CD4-positive, alpha-beta T cell treated with Interleukin-21 for 1 hour (primary cell): Measurements from ENCODE around the gene N4BP2L2.

Source experiments
- DNase-seq: peaks from one replicate; pipeline ENCODE4 v3.0.0-alpha.2; 2020

Gene N4BP2L2

GRCh38 chr13:32528358-32528757 is 10.2 kb downstream of the N4BP2L2 start:
- DNase-seq: no peak

- no peak for DNase-seq
Observed at GRCh38 chr13:32527151-32527550, 11.4 kb downstream of the N4BP2L2 start.

- no peak for DNase-seq
Observed at GRCh38 chr13:32525766-32526165, 12.8 kb downstream of the N4BP2L2 start.

GRCh38 chr13:32515246-32515645 is 23.3 kb downstream of the N4BP2L2 start:
- DNase-seq: no peak

- DNase-seq: no peak
Observed at GRCh38 chr13:32511482-32511881, 27.1 kb downstream of the N4BP2L2 start.

GRCh38 chr13:32504876-32505275 is 33.7 kb downstream of the N4BP2L2 start:
- DNase-seq: no peak

- no peak for DNase-seq
Observed at GRCh38 chr13:32504263-32504662, 34.3 kb downstream of the N4BP2L2 start.

GRCh38 chr13:32503727-32504126 is 34.9 kb downstream of the N4BP2L2 start:
- no peak for DNase-seq

- no peak for DNase-seq
Observed at GRCh38 chr13:32501064-32501463, 37.5 kb downstream of the N4BP2L2 start.

- no peak for DNase-seq
Observed at GRCh38 chr13:32499538-32500210, 38.9 kb downstream of the N4BP2L2 start.

- DNase-seq: no peak
Observed at GRCh38 chr13:32497589-32497988, 41.0 kb downstream of the N4BP2L2 start.

GRCh38 chr13:32496599-32497160 is 41.9 kb downstream of the N4BP2L2 start:
- DNase-seq: no peak

GRCh38 chr13:32495841-32496240 is 42.8 kb downstream of the N4BP2L2 start:
- no peak for DNase-seq

GRCh38 chr13:32495429-32495828 is 43.2 kb downstream of the N4BP2L2 start:
- no peak for DNase-seq

- DNase-seq: no peak
Observed at GRCh38 chr13:32491028-32491427, 47.6 kb downstream of the N4BP2L2 start.

GRCh38 chr13:32476892-32477291 is 61.7 kb downstream of the N4BP2L2 start:
- DNase-seq: no peak

- DNase-seq: no peak
Observed at GRCh38 chr13:32476021-32476731, 62.4 kb downstream of the N4BP2L2 start.

GRCh38 chr13:32474999-32475792 is 63.4 kb downstream of the N4BP2L2 start:
- no peak for DNase-seq

GRCh38 chr13:32473650-32474049 is 64.9 kb downstream of the N4BP2L2 start:
- no peak for DNase-seq

- no peak for DNase-seq
Observed at GRCh38 chr13:32472194-32472621, 66.4 kb downstream of the N4BP2L2 start.

- DNase-seq: no peak
Observed at GRCh38 chr13:32471187-32471922, 67.2 kb downstream of the N4BP2L2 start.

- no peak for DNase-seq
Observed at GRCh38 chr13:32468502-32469142, 70.0 kb downstream of the N4BP2L2 start.
